SK-N-SH treated with all-trans-retinoic acid at 6 μM for 48 hours (cell line): ENCODE data around the gene OGFOD3.

Experiments used
- ATAC-seq: fragments of 200-7000 bp; cut with Tn5 transposase; 3 replicates; pipeline ENCODE4 v1.9.1; 2020; ENCODE audit warnings: mild to moderate bottlenecking, moderate library complexity
- ARNTL ChIP-seq: fragments of 450-650 bp; formaldehyde crosslinking; IDR thresholded peaks from 2 replicates; pipeline ENCODE4 v1.5.0; 2020; ENCODE audit warnings: low read depth, mild to moderate bottlenecking, moderate library complexity, borderline replicate concordance
- BACH2 ChIP-seq: fragments of 250-450 bp; sonication (Bioruptor Pico); IDR thresholded peaks from 2 replicates; pipeline ENCODE4 v1.9.0; 2021; ENCODE audit warnings: mild to moderate bottlenecking, borderline replicate concordance
- CREB5 ChIP-seq: fragments of 250-450 bp; sonication (Bioruptor Pico); IDR thresholded peaks from 2 replicates; pipeline ENCODE4 v1.5.1; 2020; ENCODE audit warnings: low read depth, mild to moderate bottlenecking, moderate library complexity
- CSDC2 ChIP-seq: fragments of 250-450 bp; sonication (Bioruptor Pico); IDR thresholded peaks from 2 replicates; pipeline ENCODE4 v1.5.0; 2020; ENCODE audit warnings: mild to moderate bottlenecking, moderate library complexity
- CSRNP3 ChIP-seq: fragments of 250-450 bp; sonication (Bioruptor Pico); IDR thresholded peaks from 2 replicates; pipeline ENCODE4 v1.5.1; 2021; ENCODE audit warnings: mild to moderate bottlenecking, moderate library complexity
- ESRRG ChIP-seq: fragments of 250-450 bp; sonication (Bioruptor Pico); IDR thresholded peaks from 2 replicates; pipeline ENCODE4 v1.6.1; 2021; ENCODE audit warnings: mild to moderate bottlenecking
- GLIS3 ChIP-seq: fragments of 250-450 bp; sonication (Bioruptor Pico); IDR thresholded peaks from 2 replicates; pipeline ENCODE4 v1.5.0; 2020; ENCODE audit warnings: mild to moderate bottlenecking, moderate library complexity
- ISL1 ChIP-seq: fragments of 250-450 bp; sonication (Bioruptor Pico); IDR thresholded peaks from 2 replicates; pipeline ENCODE4 v2.1.2; 2022; ENCODE audit warnings: mild to moderate bottlenecking, moderate library complexity
- OSR1 ChIP-seq: fragments of 250-450 bp; sonication (Bioruptor Pico); IDR thresholded peaks from 2 replicates; pipeline ENCODE4 v1.8.0; 2022; ENCODE audit warnings: moderate library complexity, mild to moderate bottlenecking, inconsistent platforms
- PATZ1 ChIP-seq: fragments of 250-450 bp; sonication (Bioruptor Pico); IDR thresholded peaks from 2 replicates; pipeline ENCODE4 v1.8.0; 2020; ENCODE audit warnings: mild to moderate bottlenecking, moderate library complexity, borderline replicate concordance
- POU6F1 ChIP-seq: fragments of 250-450 bp; sonication (Bioruptor Pico); IDR thresholded peaks from 2 replicates; pipeline ENCODE4 v1.8.0; 2021; ENCODE audit warnings: low read depth, mild to moderate bottlenecking, moderate library complexity, borderline replicate concordance
- PPARA ChIP-seq: fragments of 250-450 bp; sonication (Bioruptor Pico); IDR thresholded peaks from 2 replicates; pipeline ENCODE4 v1.5.0; 2020; ENCODE audit warnings: mild to moderate bottlenecking, borderline replicate concordance
- RARB ChIP-seq: fragments of 250-450 bp; sonication (Bioruptor Pico); IDR thresholded peaks from 2 replicates; pipeline ENCODE4 v1.8.0; 2021; ENCODE audit warnings: mild to moderate bottlenecking, moderate library complexity
- SNAI2 ChIP-seq: fragments of 250-450 bp; sonication (Bioruptor Pico); IDR thresholded peaks from 2 replicates; pipeline ENCODE4 v1.5.0; 2020; ENCODE audit warnings: mild to moderate bottlenecking, moderate library complexity
- TCF4 ChIP-seq: fragments of 250-450 bp; sonication (Bioruptor Pico); IDR thresholded peaks from 2 replicates; pipeline ENCODE4 v1.8.0; 2021; ENCODE audit warnings: mild to moderate bottlenecking, moderate library complexity, borderline replicate concordance
- TOX ChIP-seq: fragments of 250-450 bp; sonication (Bioruptor Pico); IDR thresholded peaks from 2 replicates; pipeline ENCODE4 v1.8.0; 2021; ENCODE audit warnings: mild to moderate bottlenecking, moderate library complexity, borderline replicate concordance
- TSHZ2 ChIP-seq: fragments of 250-450 bp; sonication (Bioruptor Pico); IDR thresholded peaks from 2 replicates; pipeline ENCODE4 v1.5.0; 2020; ENCODE audit warnings: mild to moderate bottlenecking, moderate library complexity
- ZC3H10 ChIP-seq: fragments of 250-450 bp; sonication (Bioruptor Pico); IDR thresholded peaks from 2 replicates; pipeline ENCODE4 v1.5.1; 2021; ENCODE audit warnings: mild to moderate bottlenecking, moderate library complexity
- ZFP3 ChIP-seq: fragments of 250-450 bp; sonication (Bioruptor Pico); IDR thresholded peaks from 2 replicates; pipeline ENCODE4 v1.5.0; 2020; ENCODE audit warnings: mild to moderate bottlenecking, moderate library complexity
- ZFP30 ChIP-seq: fragments of 450-650 bp; formaldehyde crosslinking; IDR thresholded peaks from 2 replicates; pipeline ENCODE4 v1.5.0; 2022; ENCODE audit warnings: mild to moderate bottlenecking, moderate library complexity
- ZNF565 ChIP-seq: fragments of 450-650 bp; formaldehyde crosslinking; conservative IDR thresholded peaks from 2 replicates; pipeline ENCODE4 v1.5.0; 2020; ENCODE audit warnings: low read depth, mild to moderate bottlenecking, moderate library complexity
- ZNF70 ChIP-seq: fragments of 450-650 bp; formaldehyde crosslinking; IDR thresholded peaks from 2 replicates; pipeline ENCODE4 v1.5.0; 2020; ENCODE audit warnings: mild to moderate bottlenecking, moderate library complexity
- ZNF8 ChIP-seq: fragments of 450-650 bp; formaldehyde crosslinking; IDR thresholded peaks from 2 replicates; pipeline ENCODE4 v1.5.0; 2020; ENCODE audit warnings: mild to moderate bottlenecking, moderate library complexity

Gene OGFOD3

GRCh38 chr17:82428546-82428945 lies 10.2 kb upstream of the OGFOD3 start:
- no peak for TF ChIP-seq CREB5 (CRISPR knock-in tag)
- no peak for TF ChIP-seq SNAI2
- no peak for TF ChIP-seq POU6F1 (CRISPR knock-in tag)
- no peak for TF ChIP-seq TSHZ2 (CRISPR knock-in tag)
- no peak for TF ChIP-seq PATZ1
- no peak for TF ChIP-seq RARB
- TF ChIP-seq ZNF565 (CRISPR knock-in tag), result no peak
- TF ChIP-seq TOX (CRISPR knock-in tag), result no peak
- TF ChIP-seq ESRRG (CRISPR knock-in tag), result no peak
- no peak for TF ChIP-seq ZFP30 (CRISPR knock-in tag)
- no peak for TF ChIP-seq ZNF8
- no peak for TF ChIP-seq ZFP3
- TF ChIP-seq PPARA (CRISPR knock-in tag), result no peak
- TF ChIP-seq CSRNP3 (CRISPR knock-in tag), result no peak
- TF ChIP-seq BACH2 (CRISPR knock-in tag), result no peak
- no peak for TF ChIP-seq ARNTL (CRISPR knock-in tag)
- no peak for TF ChIP-seq OSR1 (CRISPR knock-in tag)
- TF ChIP-seq ISL1, result no peak
- TF ChIP-seq CSDC2, result no peak
- ATAC-seq, result no peak

- TF ChIP-seq TCF4 (no peak), ZFP30 (CRISPR knock-in tag) (no peak), BACH2 (CRISPR knock-in tag) (no peak), RARB (no peak), ZC3H10 (no peak), ARNTL (CRISPR knock-in tag) (no peak), POU6F1 (CRISPR knock-in tag) (no peak), ZFP3 (no peak), CSDC2 (no peak), ZNF70 (CRISPR knock-in tag) (no peak), ESRRG (CRISPR knock-in tag) (no peak), TSHZ2 (CRISPR knock-in tag) (no peak), CSRNP3 (CRISPR knock-in tag) (no peak), CREB5 (CRISPR knock-in tag) (no peak), SNAI2 (no peak), GLIS3 (no peak), TOX (CRISPR knock-in tag) (no peak)
- TF ChIP-seq, all 23 proteins: peak for 0
- no peak for ATAC-seq
These were observed 6.4 kb upstream of the OGFOD3 start for GRCh38 chr17:82424863-82425159.
